Omental fat pad (tissue), 4 donors: ENCODE data around the gene ZFYVE1. TPM values are rescaled to one million over a fixed set of nuclear protein-coding genes. Genes with fewer than 3 reads are reported as not detected.
"Not testable (repeated sequence)": the region's sequence is repeated elsewhere in the genome, so short reads cannot be mapped to it uniquely, and the experiment has no call there.

Source experiments
- ATAC-seq: fragments of 150-250 bp; one replicate; pipeline ENCODE4 v1.9.1; 2016; ENCODE audit warnings: mild to moderate bottlenecking, moderate library complexity; ENCODE audit not compliant: low FRiP score
- DNase-seq: peaks from one replicate; pipeline ENCODE4 v3.0.0-alpha.2; 2019; ENCODE audit warnings: low spot score
- total RNA-seq, 4 donors: library from RNA; depleted of rRNA; stranded (reverse); fragments of >200 nt; gene quantifications; one replicate each; pipeline ENCODE4 v1.1.0, GENCODE V29; 2016
- TF ChIP-seq, protein P1 (sequence below), 3 donors: fragments of 450-650 bp; IDR thresholded peaks; one replicate each; pipeline ENCODE4 v1.5.1; 2016 to 2017; ENCODE audit warnings: antibody characterized with exemption in 3 of 3, mild to moderate bottlenecking in 3 of 3, moderate library complexity in 2 of 3

ZFYVE1 gene
- total RNA-seq, 4 donors from 2014 or later = 16.5 to 24.1 (median 16.6) TPM

DNA sequence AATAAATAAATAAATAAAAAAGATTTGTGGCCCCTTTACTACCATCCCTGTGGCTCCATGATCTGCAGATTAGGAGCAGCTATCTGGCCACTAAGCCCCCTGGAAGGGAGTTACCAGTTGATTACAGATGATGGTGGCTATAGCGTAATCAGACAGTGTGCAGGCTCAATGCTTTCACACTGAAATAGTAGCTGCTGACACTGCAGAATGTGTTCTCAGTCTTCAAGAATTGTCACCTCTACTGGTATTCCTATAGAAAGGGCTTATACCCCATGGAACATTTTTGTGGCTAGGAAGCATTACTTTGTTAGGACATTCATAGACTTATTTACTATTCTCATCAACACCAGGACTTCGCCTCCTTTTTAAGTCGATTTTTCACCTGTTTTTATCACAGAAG is 69.7 kb downstream of the ZFYVE1 start:
- TF ChIP-seq, protein P1, sequence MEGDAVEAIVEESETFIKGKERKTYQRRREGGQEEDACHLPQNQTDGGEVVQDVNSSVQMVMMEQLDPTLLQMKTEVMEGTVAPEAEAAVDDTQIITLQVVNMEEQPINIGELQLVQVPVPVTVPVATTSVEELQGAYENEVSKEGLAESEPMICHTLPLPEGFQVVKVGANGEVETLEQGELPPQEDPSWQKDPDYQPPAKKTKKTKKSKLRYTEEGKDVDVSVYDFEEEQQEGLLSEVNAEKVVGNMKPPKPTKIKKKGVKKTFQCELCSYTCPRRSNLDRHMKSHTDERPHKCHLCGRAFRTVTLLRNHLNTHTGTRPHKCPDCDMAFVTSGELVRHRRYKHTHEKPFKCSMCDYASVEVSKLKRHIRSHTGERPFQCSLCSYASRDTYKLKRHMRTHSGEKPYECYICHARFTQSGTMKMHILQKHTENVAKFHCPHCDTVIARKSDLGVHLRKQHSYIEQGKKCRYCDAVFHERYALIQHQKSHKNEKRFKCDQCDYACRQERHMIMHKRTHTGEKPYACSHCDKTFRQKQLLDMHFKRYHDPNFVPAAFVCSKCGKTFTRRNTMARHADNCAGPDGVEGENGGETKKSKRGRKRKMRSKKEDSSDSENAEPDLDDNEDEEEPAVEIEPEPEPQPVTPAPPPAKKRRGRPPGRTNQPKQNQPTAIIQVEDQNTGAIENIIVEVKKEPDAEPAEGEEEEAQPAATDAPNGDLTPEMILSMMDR (IDR thresholded peaks at IDR 0.05) = no peak
- DNase-seq (no peak), ATAC-seq (no peak)

DNA sequence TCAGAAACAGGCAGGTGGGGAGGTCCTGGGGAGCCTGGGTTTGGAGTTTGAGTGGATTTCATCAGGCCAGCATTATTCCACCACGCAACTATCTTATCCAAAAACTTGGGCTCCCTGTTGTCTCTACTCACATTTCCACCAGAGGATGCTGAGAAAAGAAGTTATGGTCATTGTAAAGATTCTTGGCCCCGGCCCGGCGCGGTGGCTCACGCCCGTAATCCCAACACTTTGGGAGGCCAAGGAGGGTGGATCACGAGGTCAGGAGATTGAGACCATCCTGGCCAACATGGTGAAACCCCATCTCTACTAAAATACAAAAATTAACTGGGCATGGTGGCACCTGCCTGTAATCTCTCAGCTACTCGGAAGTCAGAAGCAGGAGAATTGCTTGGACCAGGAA is 70.2 kb downstream of the ZFYVE1 start:
- not testable (repeated sequence) for ATAC-seq, DNase-seq

DNA sequence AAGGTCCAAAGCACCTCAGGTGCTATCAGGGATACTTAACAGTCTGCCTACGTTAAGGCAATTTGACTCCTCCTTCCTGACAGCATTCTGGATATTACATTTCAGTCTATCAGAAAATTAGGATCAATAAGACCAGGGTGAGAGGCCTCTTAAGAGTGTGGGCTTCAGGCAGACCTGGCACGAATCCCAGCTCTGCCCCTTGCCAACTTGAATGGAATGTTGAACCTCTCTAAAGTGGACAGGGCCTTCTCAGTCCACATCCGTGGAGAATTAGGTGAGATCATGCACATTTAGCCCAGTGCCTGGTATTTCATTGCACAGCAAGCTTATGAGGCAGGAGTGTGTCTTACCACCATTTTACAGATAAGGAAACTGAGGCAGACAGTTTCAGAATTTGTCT is 74.7 kb downstream of the ZFYVE1 start:
- ATAC-seq (no peak), DNase-seq (no peak)
- TF ChIP-seq, protein P1 (IDR thresholded peaks at IDR 0.05) = no peak

DNA sequence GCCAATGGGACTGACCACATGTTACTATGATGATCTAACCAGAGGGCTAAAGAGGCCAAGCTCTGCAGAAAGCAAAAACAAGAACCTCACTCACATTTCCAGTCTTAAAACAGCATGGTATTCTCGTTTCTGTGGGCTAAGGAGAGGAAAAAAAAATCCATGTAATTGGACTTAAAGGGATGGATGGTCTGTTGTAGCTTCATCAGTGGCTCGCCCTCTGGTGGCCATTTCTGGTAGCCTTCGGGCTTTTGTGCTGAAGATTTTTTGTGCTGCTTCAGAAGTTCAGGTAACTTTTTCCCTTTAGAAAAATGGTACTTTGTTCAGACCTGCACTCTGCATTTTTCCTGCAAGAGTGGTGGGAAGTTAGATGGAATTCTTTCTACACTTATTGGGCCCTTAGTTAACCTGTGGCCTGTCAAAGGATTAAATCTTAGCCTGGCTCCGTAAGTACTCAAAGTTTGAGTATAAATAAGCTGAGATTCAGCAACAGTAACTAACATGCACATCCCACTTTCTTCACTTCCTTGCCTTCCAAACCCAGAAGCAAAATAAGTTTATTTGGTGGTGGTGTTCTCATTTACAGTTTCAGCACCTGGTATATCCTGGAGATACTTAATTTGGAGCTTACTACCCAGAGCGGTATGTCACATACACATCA is 78.3 kb downstream of the ZFYVE1 start:
- ATAC-seq = no peak
- DNase-seq = peak; percentile 91
- TF ChIP-seq, protein P1 (IDR thresholded peaks at IDR 0.05) = peak in 1 of 3 donors; percentile 30

DNA sequence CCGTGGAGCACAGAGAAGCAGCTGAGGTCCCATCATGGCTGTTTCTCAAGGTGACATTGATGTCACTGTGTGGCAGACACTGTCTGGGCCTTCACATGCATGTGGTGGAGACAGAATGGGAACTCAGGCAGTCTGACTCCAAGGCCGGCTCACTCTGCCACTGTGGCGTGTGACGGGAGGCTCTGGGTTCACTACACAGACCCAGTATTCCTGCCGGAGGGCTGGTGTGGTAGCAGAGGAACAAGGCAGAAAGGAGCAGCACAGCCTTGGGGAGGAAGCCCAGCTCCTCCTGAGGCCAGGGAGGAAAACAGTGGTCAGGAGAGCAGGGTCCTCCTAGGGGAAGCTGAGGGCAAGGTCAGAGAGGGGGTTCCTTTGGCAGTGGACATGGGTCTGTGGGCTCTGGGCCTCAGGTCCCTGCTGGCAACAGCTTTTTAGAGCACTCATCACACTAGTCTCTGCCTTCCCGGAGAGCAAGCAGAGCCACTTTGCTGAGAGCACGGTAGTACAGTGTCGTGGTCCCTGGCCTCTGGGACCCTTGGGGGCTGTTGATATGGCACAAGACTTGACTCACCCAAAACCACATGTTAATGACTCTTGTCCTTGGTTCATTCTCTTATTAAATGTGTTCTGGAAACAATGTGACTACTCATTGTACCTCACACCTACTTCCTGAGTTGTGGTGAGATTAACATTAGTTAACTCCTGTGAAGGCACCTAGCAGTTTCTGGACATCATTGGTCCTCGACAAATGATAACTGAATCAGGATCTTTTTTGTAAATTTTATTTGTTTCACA is 79.3 kb downstream of the ZFYVE1 start:
- ATAC-seq (no peak), DNase-seq (no peak)
- TF ChIP-seq, protein P1 (IDR thresholded peaks at IDR 0.05) = no peak

DNA sequence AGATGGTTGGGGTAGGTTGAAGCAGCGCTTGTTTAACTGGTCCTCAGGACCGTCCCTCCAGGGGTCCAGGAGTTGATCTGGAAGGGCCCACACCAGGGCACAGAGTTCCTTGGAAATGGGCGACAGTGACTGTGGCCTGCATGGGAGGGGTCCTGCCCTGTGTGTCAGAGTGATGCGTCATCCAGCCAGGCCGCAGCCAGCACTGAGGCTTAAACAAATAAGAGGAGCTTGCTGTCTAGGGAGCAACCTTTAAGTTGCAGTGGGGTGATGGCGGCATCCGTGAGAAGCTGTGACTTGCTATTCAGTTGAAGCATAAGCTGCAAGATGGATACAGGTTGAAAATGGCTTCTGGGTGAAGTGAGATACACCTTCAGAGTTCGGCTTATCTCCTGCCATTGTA is 80.4 kb downstream of the ZFYVE1 start:
- TF ChIP-seq, protein P1 (IDR thresholded peaks at IDR 0.05) = no peak
- ATAC-seq (no peak), DNase-seq (no peak)

DNA sequence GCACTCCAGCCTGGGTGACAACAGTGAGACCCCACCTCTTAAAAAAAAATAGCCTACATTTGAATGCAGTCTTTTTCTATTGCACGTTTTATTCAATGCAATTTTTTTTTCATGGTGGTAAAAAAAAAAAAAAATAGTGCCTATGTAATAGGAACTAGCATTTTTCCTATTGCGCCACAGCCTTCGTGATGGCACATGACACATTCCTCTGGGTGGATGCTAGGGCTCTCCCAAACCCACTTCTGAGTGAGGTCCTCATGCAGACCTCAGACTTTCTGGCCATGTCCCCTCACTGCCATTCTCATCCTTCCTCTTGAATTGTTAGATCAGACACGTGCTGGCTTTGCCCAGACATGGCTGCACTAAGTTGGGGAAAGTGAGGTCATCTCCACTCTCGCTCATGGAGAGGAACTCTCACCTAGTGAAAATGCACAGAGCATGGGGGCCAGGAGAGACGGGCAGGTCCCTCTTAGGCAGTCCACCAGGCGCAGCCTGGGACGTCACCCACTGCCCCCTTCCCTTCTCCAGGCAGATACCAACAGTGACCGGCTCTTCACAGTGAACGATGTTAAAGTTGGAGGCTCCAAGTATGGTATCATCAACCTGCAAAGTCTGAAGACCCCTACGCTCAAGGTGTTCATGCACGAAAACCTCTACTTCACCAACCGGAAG is 81.4 kb downstream of the ZFYVE1 start:
- TF ChIP-seq, protein P1 (IDR thresholded peaks at IDR 0.05) = no peak
- DNase-seq (no peak), ATAC-seq (no peak)
